Colonic mucosa (tissue), 4 donors: Measurements from ENCODE around the gene FHIP1B. TPM values are rescaled to one million over a fixed set of nuclear protein-coding genes. Genes with fewer than 3 reads are reported as not detected.

Source experiments
- DNase-seq: peaks from one replicate; pipeline ENCODE4 v3.0.0-alpha.2; 2020
- H3K27ac ChIP-seq: fragments of 200-600 bp; one replicate; pipeline ENCODE4 v1.8.0; 2021
- H3K27me3 ChIP-seq: fragments of 200-600 bp; one replicate; pipeline ENCODE4 v1.8.0; 2021
- H3K36me3 ChIP-seq: fragments of 200-600 bp; one replicate; pipeline ENCODE4 v1.8.0; 2021
- H3K4me1 ChIP-seq: fragments of 200-600 bp; one replicate; pipeline ENCODE4 v1.8.0; 2021; ENCODE audit warnings: mild to moderate bottlenecking
- H3K4me3 ChIP-seq: fragments of 200-600 bp; one replicate; pipeline ENCODE4 v1.8.0; 2021
- H3K9ac ChIP-seq, 2 donors: one replicate each; pipeline ENCODE4 v1.7.0; 2013; ENCODE audit warnings: control low read depth in 2 of 2, low read depth in 2 of 2, low read length in 2 of 2
- H3K9me3 ChIP-seq: fragments of 200-600 bp; one replicate; pipeline ENCODE4 v1.8.0; 2021
- CTCF ChIP-seq: fragments of 200-600 bp; IDR thresholded peaks from one replicate; pipeline ENCODE4 v1.8.0; 2022; ENCODE audit warnings: antibody characterized with exemption, mild to moderate bottlenecking
- intact Hi-C: fragments of 100-400 bp; cut with DNase I; formaldehyde crosslinking; loops from one replicate; pipeline ENCODE4 v1.14.1; 2022
- total RNA-seq, 2 donors: library from RNA; stranded (reverse); fragmentation: NEBNext Ultra II Directional in 1 of 2; extraction: Animal tissue kit (Norgen Biotek cat#: 25700) in 1 of 2; gene quantifications; one replicate each; pipeline ENCODE4 v1.2.1, GENCODE V29; 2021
- donor health status: healthy.
- donor health status: DM: no; HTN: no; CAD: no.
- donor health status: DM: no; HTN: no; CAD: no.

The FHIP1B gene
- total RNA-seq, 2 donors from 2014 or later = 84.6 to 107 TPM

- Histone ChIP-seq H3K36me3 (peaks cover 30% of the 10 kb centered on the region), H3K27me3 (no peaks in the 10 kb centered on the region), H3K27ac (no peak overlapping the region), H3K9me3 (no peaks in the 10 kb centered on the region), H3K9ac (no peak overlapping the region), H3K4me1 (peaks cover 15% of the 10 kb centered on the region), H3K4me3 (no peak overlapping the region)
- intact Hi-C loops = no loop called here
- TF ChIP-seq CTCF = no peak
- DNase-seq = no peak
These were observed 10.0 kb downstream of the FHIP1B start for GRCh38 chr11:6224421-6224820.

- no peak for TF ChIP-seq CTCF
- Histone ChIP-seq H3K9me3 (no peaks in the 10 kb centered on the region), H3K4me3 (no peak overlapping the region), H3K27ac (no peak overlapping the region), H3K4me1 (peaks cover 15% of the 10 kb centered on the region), H3K36me3 (peaks cover 30% of the 10 kb centered on the region), H3K9ac (no peak overlapping the region), H3K27me3 (no peaks in the 10 kb centered on the region)
- intact Hi-C loops = no loop called here
- no peak for DNase-seq
These were observed 10.6 kb downstream of the FHIP1B start for GRCh38 chr11:6223854-6224253.

GRCh38 chr11:6219359-6219758, 15.1 kb downstream of the FHIP1B start:
- peak; percentile 58 for DNase-seq
- H3K4me1 ChIP-seq = no peaks in the 10 kb centered on the region
- no peak for TF ChIP-seq CTCF
- H3K36me3 ChIP-seq = peaks cover 47% of the 10 kb centered on the region
- no peaks in the 10 kb centered on the region for H3K9me3 ChIP-seq
- peak overlapping the region; percentile 73 for H3K27ac ChIP-seq
- H3K4me3 ChIP-seq = no peak overlapping the region
- H3K27me3 ChIP-seq = no peaks in the 10 kb centered on the region
- H3K9ac ChIP-seq = no peak overlapping the region
- intact Hi-C loops = no loop called here

GRCh38 chr11:6217722-6218121, 16.7 kb downstream of the FHIP1B start:
- Histone ChIP-seq H3K27me3 (no peaks in the 10 kb centered on the region), H3K27ac (no peak overlapping the region), H3K9ac (no peak overlapping the region), H3K9me3 (no peaks in the 10 kb centered on the region), H3K4me3 (no peak overlapping the region), H3K4me1 (no peaks in the 10 kb centered on the region), H3K36me3 (peaks cover 30% of the 10 kb centered on the region)
- no peak for TF ChIP-seq CTCF
- intact Hi-C loops = no loop called here
- no peak for DNase-seq

GRCh38 chr11:6216501-6216900, 17.9 kb downstream of the FHIP1B start:
- peaks cover 20% of the 10 kb centered on the region for H3K36me3 ChIP-seq
- H3K9ac ChIP-seq = no peak overlapping the region
- H3K27me3 ChIP-seq = no peaks in the 10 kb centered on the region
- intact Hi-C loops = no loop called here
- no peak overlapping the region for H3K27ac ChIP-seq
- H3K4me1 ChIP-seq = no peaks in the 10 kb centered on the region
- no peak for TF ChIP-seq CTCF
- no peaks in the 10 kb centered on the region for H3K9me3 ChIP-seq
- H3K4me3 ChIP-seq = no peak overlapping the region
- DNase-seq = no peak

- no peak overlapping the region for H3K9ac ChIP-seq
- DNase-seq = no peak
- no peaks in the 10 kb centered on the region for H3K27me3 ChIP-seq
- H3K27ac ChIP-seq = no peak overlapping the region
- no peaks in the 10 kb centered on the region for H3K9me3 ChIP-seq
- peaks cover 27% of the 10 kb centered on the region for H3K36me3 ChIP-seq
- no peak overlapping the region for H3K4me3 ChIP-seq
- no peak for TF ChIP-seq CTCF
- intact Hi-C loops = no loop called here
- H3K4me1 ChIP-seq = no peaks in the 10 kb centered on the region
These were observed 19.9 kb downstream of the FHIP1B start for GRCh38 chr11:6214530-6214929.
